ENCODE measurements around the gene PECR.

DNA sequence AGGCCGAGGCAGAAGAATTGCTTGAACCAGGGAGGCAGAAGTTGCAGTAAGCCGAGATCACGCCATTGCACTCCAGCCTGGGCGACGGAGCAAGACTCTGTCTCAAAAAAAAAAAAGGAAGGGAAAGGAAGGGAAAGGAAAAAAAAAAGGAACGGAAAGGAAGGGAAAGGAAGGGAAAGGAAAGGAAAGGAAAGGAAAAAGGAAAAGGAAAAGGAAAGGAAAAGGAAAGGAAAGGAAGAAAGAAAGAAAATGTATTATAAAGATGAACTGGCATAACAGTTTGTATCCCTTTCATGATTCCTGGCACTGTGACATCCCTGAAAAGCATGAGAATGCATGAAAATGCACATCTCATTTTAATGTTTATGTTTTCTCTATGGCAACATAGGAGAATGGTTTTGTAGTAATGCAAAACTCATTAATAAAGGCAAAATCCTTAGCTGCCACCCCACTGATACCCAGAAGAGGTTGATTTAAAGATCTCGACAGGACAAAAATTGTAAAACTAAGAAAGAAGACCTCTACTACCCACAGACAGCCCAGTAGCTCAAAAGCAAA is 56.8 kb downstream of the PECR start:
- TF ChIP-seq CTCF (conservative IDR thresholded peaks at IDR 0.05; ENCODE audit: low read depth, low read length), result no peak
- no peak for TF ChIP-seq RFX5 (IDR thresholded peaks at IDR 0.05; ENCODE audit: low read depth, low read length)
- TF ChIP-seq NFE2L2 (IDR thresholded peaks at IDR 0.05; ENCODE audit: low read depth, low read length), result no peak
- TF ChIP-seq CEBPB (IDR thresholded peaks at IDR 0.05; ENCODE audit: low read depth, low read length), result no peak

Measured in IMR-90 (cell line).